BJ (cell line): ENCODE results near the gene TM6SF1. TPM values are rescaled to one million over a fixed set of nuclear protein-coding genes. Genes with fewer than 3 reads are reported as not detected.

Source experiments
- CTCF ChIA-PET: fragments of 350-600 bp; formaldehyde crosslinking; extraction: SDS; loops from one replicate; lab custom pipeline; 2021; ENCODE audit warnings: antibody characterized with exemption, inconsistent platforms; lab: Yijun Ruan, JAX
- POLR2A ChIA-PET: fragments of 300-600 bp; sonication (Branson Sonifier 250); formaldehyde crosslinking; extraction: SDS; loops from one replicate; lab custom pipeline; 2021; ENCODE audit warnings: antibody characterized with exemption; lab: Charles Lee
- DNase-seq: peaks from one replicate; pipeline ENCODE4 v3.0.0-alpha.2; 2011; ENCODE audit warnings: low read depth
- H3K27me3 ChIP-seq: 2 replicates; pipeline ENCODE4 v1.6.0; 2011; ENCODE audit warnings: low read length; ENCODE audit not compliant: control insufficient read depth, insufficient read depth
- H3K36me3 ChIP-seq: 2 replicates; pipeline ENCODE4 v1.5.1; 2011; ENCODE audit warnings: low read length; ENCODE audit not compliant: control insufficient read depth, insufficient read depth
- H3K4me3 ChIP-seq: 2 replicates; pipeline ENCODE4 v1.5.1; 2011; ENCODE audit warnings: low read depth, mild to moderate bottlenecking, control low read depth, low read length
- polyA plus RNA-seq: library from polyadenylated mRNA; depleted of rRNA; stranded (reverse); fragments of >200 nt; gene quantifications from 2 replicates; pipeline ENCODE4 v1.2.3, GENCODE V29; 2011
- TF ChIP-seq, protein P1 (sequence below): IDR thresholded peaks from 2 replicates; pipeline ENCODE4 v1.5.1; 2011; ENCODE audit warnings: low read depth, mild to moderate bottlenecking, control low read depth, inconsistent platforms, low read length, moderate library complexity; ENCODE audit not compliant: insufficient read depth

Gene TM6SF1
- polyA plus RNA-seq, 1 experiment, result 3.2 TPM

DNA sequence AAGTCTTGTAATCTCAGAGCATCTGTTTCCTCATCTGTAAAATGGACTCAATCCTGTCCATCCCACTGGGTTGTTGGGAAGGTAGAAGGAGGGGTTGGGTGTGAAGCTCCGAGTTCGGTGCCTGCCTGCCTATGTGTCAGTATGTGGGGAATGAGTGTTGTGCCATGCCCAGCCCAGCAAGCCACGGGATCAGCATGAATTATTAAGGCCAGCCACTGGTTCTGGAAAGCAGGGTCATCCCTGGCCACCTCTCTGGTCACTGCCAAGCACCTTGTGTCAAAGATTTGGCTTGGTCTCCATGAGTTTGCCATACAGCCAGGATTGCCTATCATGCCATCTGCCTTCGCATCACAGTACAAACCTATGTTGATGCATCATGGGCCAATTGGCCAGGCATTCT is 11.5 kb downstream of the TM6SF1 start:
- DNase-seq, result no peak
- H3K4me3 ChIP-seq, result no peak overlapping the region
- POLR2A ChIA-PET, result no interaction called here
- H3K27me3 ChIP-seq, result no peaks in the 10 kb centered on the region
- CTCF ChIA-PET, result no interaction called here
- no peaks in the 10 kb centered on the region for H3K36me3 ChIP-seq
- TF ChIP-seq, protein P1, sequence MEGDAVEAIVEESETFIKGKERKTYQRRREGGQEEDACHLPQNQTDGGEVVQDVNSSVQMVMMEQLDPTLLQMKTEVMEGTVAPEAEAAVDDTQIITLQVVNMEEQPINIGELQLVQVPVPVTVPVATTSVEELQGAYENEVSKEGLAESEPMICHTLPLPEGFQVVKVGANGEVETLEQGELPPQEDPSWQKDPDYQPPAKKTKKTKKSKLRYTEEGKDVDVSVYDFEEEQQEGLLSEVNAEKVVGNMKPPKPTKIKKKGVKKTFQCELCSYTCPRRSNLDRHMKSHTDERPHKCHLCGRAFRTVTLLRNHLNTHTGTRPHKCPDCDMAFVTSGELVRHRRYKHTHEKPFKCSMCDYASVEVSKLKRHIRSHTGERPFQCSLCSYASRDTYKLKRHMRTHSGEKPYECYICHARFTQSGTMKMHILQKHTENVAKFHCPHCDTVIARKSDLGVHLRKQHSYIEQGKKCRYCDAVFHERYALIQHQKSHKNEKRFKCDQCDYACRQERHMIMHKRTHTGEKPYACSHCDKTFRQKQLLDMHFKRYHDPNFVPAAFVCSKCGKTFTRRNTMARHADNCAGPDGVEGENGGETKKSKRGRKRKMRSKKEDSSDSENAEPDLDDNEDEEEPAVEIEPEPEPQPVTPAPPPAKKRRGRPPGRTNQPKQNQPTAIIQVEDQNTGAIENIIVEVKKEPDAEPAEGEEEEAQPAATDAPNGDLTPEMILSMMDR, result no peak

- POLR2A ChIA-PET, result no interaction called here
- CTCF ChIA-PET, result interaction anchor here (0.6 kb wide), 1 partner anchor 26 kb away, joined by 4 read pairs; no protein-coding TSS in a partner anchor
- TF ChIP-seq, protein P1, result no peak
- H3K27me3 ChIP-seq, result no peaks in the 10 kb centered on the region
- no peak for DNase-seq
- H3K36me3 ChIP-seq, result no peaks in the 10 kb centered on the region
- no peak overlapping the region for H3K4me3 ChIP-seq
These were observed 12.6 kb downstream of the TM6SF1 start for GRCh38 chr15:83119968-83120581.

DNA sequence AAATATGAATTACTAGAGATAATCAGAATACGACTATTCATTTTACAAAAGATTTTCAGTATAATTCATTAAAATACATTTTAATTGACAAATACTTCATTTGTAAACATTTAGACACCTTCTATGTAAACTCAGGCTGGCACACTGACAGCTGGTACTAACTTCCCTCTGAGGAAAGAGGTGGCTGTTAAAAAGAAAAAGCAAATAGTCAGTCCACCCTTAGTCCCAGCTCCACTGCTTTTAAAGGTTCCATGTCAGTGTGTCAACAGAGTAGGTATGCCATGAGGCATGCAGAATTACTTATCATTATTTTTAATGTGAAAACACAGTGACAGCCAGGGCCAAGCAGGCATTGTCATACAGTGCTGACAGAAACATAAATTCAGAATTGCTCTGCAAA is 16.1 kb downstream of the TM6SF1 start:
- no peak for DNase-seq
- ChIA-PET CTCF (no interaction called here), POLR2A (no interaction called here)
- TF ChIP-seq, protein P1, result no peak
- Histone ChIP-seq H3K27me3 (no peaks in the 10 kb centered on the region), H3K4me3 (no peak overlapping the region), H3K36me3 (no peaks in the 10 kb centered on the region; the same call in 1 of the 2 replicates)

DNA sequence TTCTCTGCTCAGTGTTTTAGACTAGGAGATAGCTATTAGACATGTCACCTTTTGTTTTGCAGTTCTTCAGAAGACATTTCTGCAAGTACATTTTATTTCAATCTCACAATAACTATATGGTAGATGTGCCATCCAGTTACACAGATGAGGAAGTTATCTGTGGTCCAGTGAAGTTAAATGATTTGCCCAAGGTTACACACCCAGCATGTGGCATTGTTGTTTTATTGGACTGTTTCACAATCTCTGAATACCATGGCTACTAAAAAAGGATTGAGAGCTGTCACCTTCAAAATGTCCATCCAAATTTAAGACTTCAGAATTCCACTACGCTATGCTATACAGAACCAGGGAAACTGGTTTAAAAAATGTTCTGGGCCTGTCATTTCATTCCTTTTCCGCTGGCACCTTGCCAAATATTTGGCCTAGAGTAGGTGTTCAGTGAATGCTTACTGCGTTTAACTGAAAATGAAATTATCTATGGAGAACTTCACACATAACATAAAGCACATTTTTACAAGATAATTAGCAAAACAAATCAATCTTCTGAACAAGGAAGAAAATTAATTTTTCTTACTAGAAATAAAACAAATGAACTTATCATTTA is 20.2 kb downstream of the TM6SF1 start:
- Histone ChIP-seq H3K27me3 (no peaks in the 10 kb centered on the region), H3K36me3 (no peaks in the 10 kb centered on the region; the same call in 1 of the 2 replicates), H3K4me3 (no peak overlapping the region)
- DNase-seq, result no peak
- CTCF ChIA-PET, result no interaction called here
- TF ChIP-seq, protein P1, result no peak
- POLR2A ChIA-PET, result no interaction called here

GRCh38 chr15:83129791-83130190 is 22.3 kb downstream of the TM6SF1 start:
- ChIA-PET CTCF (interaction anchor here (0.6 kb wide), 1 partner anchor 45 kb away, joined by 3 read pairs; no protein-coding TSS in a partner anchor), POLR2A (no interaction called here)
- DNase-seq, result no peak
- Histone ChIP-seq H3K4me3 (no peak overlapping the region), H3K27me3 (no peaks in the 10 kb centered on the region), H3K36me3 (no peaks in the 10 kb centered on the region; the same call in 1 of the 2 replicates)
- TF ChIP-seq, protein P1, result no peak
